WERI-Rb-1 (cell line): ENCODE data around the gene SEPTIN1.

Experiments
- DNase-seq: peaks from one replicate; pipeline ENCODE4 v3.0.0-alpha.2; 2020
- H3K27ac ChIP-seq: fragments of 250-450 bp; sonication (Bioruptor Pico); 2 replicates; pipeline ENCODE4 v1.5.1; 2020; ENCODE audit warnings: mild to moderate bottlenecking, moderate library complexity
- H3K27me3 ChIP-seq: fragments of 250-450 bp; sonication (Bioruptor Pico); 2 replicates; pipeline ENCODE4 v1.5.1; 2021; ENCODE audit warnings: mild to moderate bottlenecking, low read depth, moderate library complexity; ENCODE audit not compliant: insufficient read depth, severe bottlenecking
- H3K36me3 ChIP-seq: fragments of 250-450 bp; sonication (Bioruptor Pico); 2 replicates; pipeline ENCODE4 v1.5.1; 2020; ENCODE audit warnings: mild to moderate bottlenecking, moderate library complexity
- H3K4me3 ChIP-seq: 2 replicates; pipeline ENCODE4 v1.5.1; 2011; ENCODE audit warnings: low read depth, mild to moderate bottlenecking, control low read depth, low read length
- H3K9me3 ChIP-seq: fragments of 250-450 bp; sonication (Bioruptor Pico); 2 replicates; pipeline ENCODE4 v1.5.1; 2021; ENCODE audit warnings: mild to moderate bottlenecking, moderate library complexity; ENCODE audit not compliant: severe bottlenecking
- CTCF ChIP-seq: IDR thresholded peaks from 2 replicates; pipeline ENCODE4 v1.5.1; 2011; ENCODE audit warnings: low read depth, mild to moderate bottlenecking, control low read depth, inconsistent platforms, low read length

SEPTIN1 gene

GRCh38 chr16:30365200-30365599 lies 17.2 kb downstream of the SEPTIN1 start:
- no peaks in the 10 kb centered on the region for H3K27me3 ChIP-seq
- TF ChIP-seq CTCF, result no peak
- H3K36me3 ChIP-seq, result peaks cover 72% of the 10 kb centered on the region
- DNase-seq, result no peak
- no peak overlapping the region for H3K4me3 ChIP-seq
- no peaks in the 10 kb centered on the region for H3K9me3 ChIP-seq
- no peak overlapping the region for H3K27ac ChIP-seq

GRCh38 chr16:30361180-30361579 lies 21.2 kb downstream of the SEPTIN1 start:
- H3K27ac ChIP-seq, result no peak overlapping the region
- no peaks in the 10 kb centered on the region for H3K27me3 ChIP-seq
- no peaks in the 10 kb centered on the region for H3K9me3 ChIP-seq
- no peak overlapping the region for H3K4me3 ChIP-seq
- no peak for TF ChIP-seq CTCF
- peaks cover 91% of the 10 kb centered on the region for H3K36me3 ChIP-seq
- DNase-seq, result no peak

- Histone ChIP-seq H3K27me3 (no peaks in the 10 kb centered on the region), H3K27ac (no peak overlapping the region), H3K4me3 (no peak overlapping the region), H3K9me3 (no peaks in the 10 kb centered on the region), H3K36me3 (peaks cover 78% of the 10 kb centered on the region)
- DNase-seq, result no peak
- TF ChIP-seq CTCF, result no peak
Measured at GRCh38 chr16:30359871-30360170, 22.5 kb downstream of the SEPTIN1 start.

GRCh38 chr16:30358990-30359870 lies 23.1 kb downstream of the SEPTIN1 start:
- H3K27me3 ChIP-seq, result no peaks in the 10 kb centered on the region
- no peak for DNase-seq
- TF ChIP-seq CTCF, result no peak
- no peak overlapping the region for H3K4me3 ChIP-seq
- no peak overlapping the region for H3K27ac ChIP-seq
- peaks cover 72% of the 10 kb centered on the region for H3K36me3 ChIP-seq
- no peaks in the 10 kb centered on the region for H3K9me3 ChIP-seq

- DNase-seq, result no peak
- Histone ChIP-seq H3K9me3 (no peaks in the 10 kb centered on the region), H3K27ac (no peak overlapping the region), H3K27me3 (no peaks in the 10 kb centered on the region), H3K4me3 (no peak overlapping the region), H3K36me3 (peaks cover 71% of the 10 kb centered on the region)
- peak; percentile 31 for TF ChIP-seq CTCF
Measured at GRCh38 chr16:30358577-30358936, 23.8 kb downstream of the SEPTIN1 start.
